Sigmoid colon (tissue), 7 donors: ENCODE data around the gene MYBBP1A. TPM values are rescaled to one million over a fixed set of nuclear protein-coding genes. Genes with fewer than 3 reads are reported as not detected.

ENCODE experiments used
- DNase-seq: peaks from one replicate; pipeline ENCODE4 v3.0.0-alpha.2; 2019
- H3K27ac ChIP-seq, 4 donors: fragments of 200-600 bp; sonication (generic); one replicate each; pipeline ENCODE4 v1.5.1; 2016 to 2019; ENCODE audit warnings: mild to moderate bottlenecking in 1 of 4
- H3K27me3 ChIP-seq, 3 donors: fragments of 200-600 bp; sonication (generic); one replicate each; pipeline ENCODE4 v1.5.1; 2019; ENCODE audit warnings: mild to moderate bottlenecking in 1 of 3
- H3K36me3 ChIP-seq, 4 donors: fragments of 200-600 bp; sonication (generic); one replicate each; pipeline ENCODE4 v1.5.1; 2016 to 2019
- H3K4me1 ChIP-seq, 4 donors: fragments of 200-600 bp; sonication (generic); one replicate each; pipeline ENCODE4 v1.5.1; 2017 to 2019
- H3K4me3 ChIP-seq, 4 donors: fragments of 200-600 bp; sonication (generic); one replicate each; pipeline ENCODE4 v1.5.1; 2017 to 2019; ENCODE audit warnings: mild to moderate bottlenecking in 2 of 4, moderate library complexity in 1 of 4
- H3K9me3 ChIP-seq, 4 donors: fragments of 200-600 bp in 3 of 4; sonication (generic) in 3 of 4; one replicate each; pipeline versions ENCODE4 v1.5.1 to v1.6.1; 2013 to 2019
- CTCF ChIP-seq, 4 experiments: fragments of 450-650 bp in 3 of 4; fragments of 200-600 bp in 1 of 4; IDR thresholded peaks; one replicate each; pipeline ENCODE4 v1.5.1; 2016 to 2019; ENCODE audit warnings: antibody characterized with exemption in 4 of 4, mild to moderate bottlenecking in 3 of 4, moderate library complexity in 2 of 4
- EP300 ChIP-seq, 4 donors: sonication (generic); formaldehyde crosslinking; IDR thresholded peaks; one replicate each; pipeline ENCODE4 v1.6.1; 2017; ENCODE audit warnings: antibody characterized with exemption in 4 of 4
- POLR2A ChIP-seq, 2 donors: fragments of 450-650 bp; IDR thresholded peaks; one replicate each; pipeline ENCODE4 v1.6.1; 2016; ENCODE audit warnings: antibody characterized with exemption in 2 of 2, mild to moderate bottlenecking in 2 of 2, moderate library complexity in 2 of 2
- POLR2AphosphoS5 ChIP-seq, 4 donors: sonication (generic); formaldehyde crosslinking; IDR thresholded peaks; one replicate each; pipeline ENCODE4 v1.6.1; 2017; ENCODE audit warnings: antibody characterized with exemption in 4 of 4
- WGBS, 2 donors: extraction: QIAGEN DNeasy Blood & Tissue Kit; methylation state at CpG; one replicate each; pipeline ENCODE4 v1.1.7; 2013; 5-methylcytosine and 5-hydroxymethylcytosine counted together
- intact Hi-C: fragments of 100-400 bp; cut with DNase I; formaldehyde crosslinking; loops from one replicate; pipeline ENCODE4 v1.15.1; 2023
- polyA plus RNA-seq, 3 donors: library from polyadenylated mRNA; stranded (reverse); fragments of 200-250 nt; gene quantifications; one replicate each; pipeline ENCODE4 v1.2.3, GENCODE V29; 2013
- total RNA-seq, 4 donors: library from RNA; depleted of rRNA; stranded (reverse); fragments of >200 nt; gene quantifications; one replicate each; pipeline ENCODE4 v1.1.0, GENCODE V29; 2016
- donor health status: healthy with polysubstance abuse.
- donor health status: Bipolar disorder and iron deficiency.
- donor health status: healthy.

Gene MYBBP1A
- total and polyA plus RNA-seq, 7 donors = 6.6 to 44.5 (median 25.8) TPM

GRCh38 chr17:4514206-4514605 is 41.0 kb downstream of the MYBBP1A start:
- WGBS, 2 donors = 63 to 86% methylated on average over 7 of the region's 7 CpGs
- peak overlapping the region in 1 of 4 donors; percentile 38 for H3K27ac ChIP-seq
- DNase-seq = peak; percentile 41
- no peaks in the 10 kb centered on the region for H3K27me3 ChIP-seq
- TF ChIP-seq CTCF (IDR thresholded peaks at IDR 0.05) (no peak), EP300 (IDR thresholded peaks at IDR 0.05) (no peak), POLR2A (IDR thresholded peaks at IDR 0.05) (no peak), POLR2AphosphoS5 (IDR thresholded peaks at IDR 0.05) (no peak)
- no peaks in the 10 kb centered on the region for H3K36me3 ChIP-seq
- H3K9me3 ChIP-seq = no peaks in the 10 kb centered on the region
- no peak overlapping the region for H3K4me3 ChIP-seq
- H3K4me1 ChIP-seq = no peaks in the 10 kb centered on the region
- intact Hi-C loops = no loop called here

GRCh38 chr17:4513113-4514032 is 41.8 kb downstream of the MYBBP1A start:
- intact Hi-C loops = no loop called here
- H3K4me1 ChIP-seq = no peaks in the 10 kb centered on the region
- H3K27me3 ChIP-seq = no peaks in the 10 kb centered on the region
- 87 to 89% methylated on average over 24 of the region's 24 CpGs for WGBS, 2 donors
- TF ChIP-seq POLR2AphosphoS5 (IDR thresholded peaks at IDR 0.05) (no peak), EP300 (IDR thresholded peaks at IDR 0.05) (no peak), CTCF (IDR thresholded peaks at IDR 0.05) (no peak), POLR2A (IDR thresholded peaks at IDR 0.05) (no peak)
- H3K4me3 ChIP-seq = no peak overlapping the region
- peak; percentile 49 for DNase-seq
- no peaks in the 10 kb centered on the region for H3K9me3 ChIP-seq
- H3K27ac ChIP-seq = peak overlapping the region in 1 of 4 donors; percentile 38
- no peaks in the 10 kb centered on the region for H3K36me3 ChIP-seq

- Histone ChIP-seq H3K36me3 (no peaks in the 10 kb centered on the region), H3K27ac (peak overlapping the region in 1 of 4 donors; percentile 38), H3K9me3 (no peaks in the 10 kb centered on the region), H3K27me3 (no peaks in the 10 kb centered on the region), H3K4me1 (no peaks in the 10 kb centered on the region), H3K4me3 (no peak overlapping the region)
- 85 to 86% methylated on average over 31 of the region's 31 CpGs for WGBS, 2 donors
- peak; percentile 46 for DNase-seq
- TF ChIP-seq POLR2AphosphoS5 (IDR thresholded peaks at IDR 0.05) (no peak), CTCF (IDR thresholded peaks at IDR 0.05) (no peak), POLR2A (IDR thresholded peaks at IDR 0.05) (no peak), EP300 (IDR thresholded peaks at IDR 0.05) (no peak)
- intact Hi-C loops = no loop called here
Measured at GRCh38 chr17:4512156-4513112, 42.8 kb downstream of the MYBBP1A start.

- Histone ChIP-seq H3K36me3 (no peaks in the 10 kb centered on the region), H3K27ac (peak overlapping the region in 1 of 4 donors; percentile 66), H3K4me1 (peaks cover 0 to 2% (median 0%) of the 10 kb centered on the region in 4 donors), H3K27me3 (peaks cover 0 to 11% (median 0%) of the 10 kb centered on the region in 3 donors), H3K4me3 (no peak overlapping the region), H3K9me3 (no peaks in the 10 kb centered on the region)
- 85 to 86% methylated on average over 10 of the region's 10 CpGs for WGBS, 2 donors
- DNase-seq = peak; percentile 54
- TF ChIP-seq CTCF (IDR thresholded peaks at IDR 0.05) (no peak), POLR2AphosphoS5 (IDR thresholded peaks at IDR 0.05) (no peak), POLR2A (IDR thresholded peaks at IDR 0.05) (no peak), EP300 (IDR thresholded peaks at IDR 0.05) (no peak)
- intact Hi-C loops = no loop called here
Measured at GRCh38 chr17:4511199-4511932, 43.8 kb downstream of the MYBBP1A start.
